ENCODE data around the gene KRT84. TPM values are rescaled to one million over a fixed set of nuclear protein-coding genes. Genes with fewer than 3 reads are reported as not detected.

KRT84 gene
- not detected in 2 replicates for total RNA-seq (2011; cell fraction: chromatin; rRNA removed; ENCODE audit: low replicate concordance)
- total RNA-seq (2011; cell fraction: nucleolus; rRNA removed): not detected in 2 replicates
- not detected in 2 replicates for total RNA-seq (2011; cell fraction: nucleoplasm; rRNA removed)
- not detected in 2 replicates for total RNA-seq (2014; rRNA removed)
- not detected in 2 replicates for total RNA-seq (2014; rRNA removed; fragmentation: Illumina TruSeq; extraction: Trizol)
- total RNA-seq (2015; rRNA removed; fragmentation: Illumina TruSeq; extraction: Trizol): not detected in 2 replicates
- not detected in 2 replicates for total RNA-seq (2021)
- not detected in 2 replicates for polyA plus RNA-seq (2011; rRNA removed)
- polyA plus RNA-seq (2011; cell fraction: cytosol; rRNA removed): not detected in 2 replicates
- polyA plus RNA-seq (2011; cell fraction: nucleus; rRNA removed): not detected in 2 replicates
- polyA plus RNA-seq (2012): not detected in 2 replicates
- polyA plus RNA-seq (2014; fragmentation: Illumina TruSeq; extraction: Trizol): not detected in 2 replicates
- not detected for polyA plus RNA-seq (2014; fragmentation: Nextera tagmentation; extraction: Ambion mirVana)
- polyA plus RNA-seq (2014; rRNA removed): not detected in 2 replicates
- polyA minus RNA-seq (2011; rRNA and poly(A)+ RNA removed): not detected in 2 replicates
- not detected in 2 replicates for polyA minus RNA-seq (2011; cell fraction: cytosol; rRNA and poly(A)+ RNA removed)
- not detected in 2 replicates for polyA minus RNA-seq (2011; cell fraction: nucleus; rRNA and poly(A)+ RNA removed)
- Bru-seq, nascent RNA: not detected
- BruChase-seq, experiment 1, labeled RNA remaining after a 2-hour chase: not detected
- BruChase-seq, experiment 2, labeled RNA remaining after a 6-hour chase: not detected
- long read RNA-seq, experiment 1: 0 reads
- long read RNA-seq, experiment 2: 0 reads
- long read RNA-seq, experiment 3: 0 reads

DNA sequence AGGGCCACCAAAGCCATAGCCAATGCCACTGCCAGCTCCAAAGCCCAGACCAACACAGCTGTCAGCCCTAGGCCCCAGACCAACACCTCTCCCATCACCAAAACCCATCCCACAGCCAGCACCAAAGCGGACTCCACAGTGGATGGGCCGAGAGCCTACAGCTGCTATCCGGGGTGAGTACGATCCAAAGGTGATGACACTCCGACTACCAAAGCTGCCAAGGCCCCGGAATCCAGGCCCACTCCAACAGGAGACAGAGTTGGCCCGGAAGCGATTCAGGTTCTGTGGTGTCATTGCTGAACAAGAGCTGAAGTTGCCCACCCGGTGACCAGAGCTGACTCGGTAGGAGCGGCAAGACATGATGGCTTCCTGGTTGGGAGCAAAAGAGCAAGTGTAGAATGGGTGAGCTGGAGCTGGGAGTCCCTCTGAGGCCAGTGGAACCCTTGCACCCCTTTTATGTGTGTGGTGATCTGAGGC lies at the start of gene KRT84:
TSS of gene KRT84 (minus strand) at position 427 of the 477 bp plus-strand sequence. CDS start at position 360, 67 bp downstream.
- Histone ChIP-seq H3K9me3 (replicated peaks; ENCODE audit: control insufficient read depth, insufficient read depth, low read depth, low read length) (no peaks in the 10 kb centered on the region), H2AFZ (ENCODE audit: low read depth, low read length) (no peak within 1 kb of the TSS), H3K27ac (ENCODE audit: extremely low read depth, low read depth, low read length) (no peak within 1 kb of the TSS), H3K4me1 (replicated peaks in 1 of 2; ENCODE audit: control insufficient read depth in 2 of 2, insufficient read depth in 2 of 2, low read length in 2 of 2) (peaks cover 0 to 3% of the 10 kb centered on the region in 2 experiments; a peak in 1 of 5 replicates), H4K20me1 (replicated peaks; ENCODE audit: control insufficient read depth, insufficient read depth, low read length) (no peaks in the 10 kb centered on the region), H3K9ac (ENCODE audit: insufficient read depth in 1 of 2, low read depth in 2 of 2, low read length in 2 of 2) (no peak within 1 kb of the TSS), H3K27me3 (ENCODE audit: control insufficient read depth in 2 of 2, insufficient read depth in 2 of 2, low read length in 2 of 2) (peaks cover 0 to 43% of the 10 kb centered on the region in 2 experiments; a peak in 4 of 5 replicates), H3K79me2 (ENCODE audit: control insufficient read depth, insufficient read depth, low read length) (no peaks in the 10 kb centered on the region), H3K36me3 (ENCODE audit: control insufficient read depth, insufficient read depth, low read length) (no peaks in the 10 kb centered on the region), H3K4me2 (ENCODE audit: insufficient read depth, low read length) (no peak within 1 kb of the TSS), H3K4me3 (no peak within 1 kb of the TSS), H3K9me1 (ENCODE audit: control insufficient read depth, insufficient read depth, low read length) (no peaks in the 10 kb centered on the region)
- WGBS (ENCODE audit: insufficient coverage, low coverage, missing lambda C conversion rate): 2% methylated on average over 11 of the region's 11 CpGs
- POLR2A ChIA-PET: interaction anchor here (0.7 to 0.9 kb wide), 4 partner anchors 11 to 342 kb away, joined by 3 to 4 read pairs (median 4); no protein-coding TSS in a partner anchor
- no TSS peak for BruUV-seq (replicated peaks)
- DNase-seq (ENCODE audit: extremely low read depth in 1 of 4, low spot score in 3 of 4) (no peak), FAIRE-seq (no peak), ATAC-seq (no peak)
- no peak for TF ChIP-seq YBX1 (IDR thresholded peaks at IDR 0.05)
- TF ChIP-seq THAP7 (CRISPR knock-in tag; IDR thresholded peaks at IDR 0.05): no peak
- TF ChIP-seq JUNB (CRISPR knock-in tag; conservative IDR thresholded peaks at IDR 0.05): no peak
- TF ChIP-seq MLLT1 (IDR thresholded peaks at IDR 0.05): no peak
- TF ChIP-seq TFAM (CRISPR knock-in tag; conservative IDR thresholded peaks at IDR 0.05): no peak
- TF ChIP-seq, protein P1, sequence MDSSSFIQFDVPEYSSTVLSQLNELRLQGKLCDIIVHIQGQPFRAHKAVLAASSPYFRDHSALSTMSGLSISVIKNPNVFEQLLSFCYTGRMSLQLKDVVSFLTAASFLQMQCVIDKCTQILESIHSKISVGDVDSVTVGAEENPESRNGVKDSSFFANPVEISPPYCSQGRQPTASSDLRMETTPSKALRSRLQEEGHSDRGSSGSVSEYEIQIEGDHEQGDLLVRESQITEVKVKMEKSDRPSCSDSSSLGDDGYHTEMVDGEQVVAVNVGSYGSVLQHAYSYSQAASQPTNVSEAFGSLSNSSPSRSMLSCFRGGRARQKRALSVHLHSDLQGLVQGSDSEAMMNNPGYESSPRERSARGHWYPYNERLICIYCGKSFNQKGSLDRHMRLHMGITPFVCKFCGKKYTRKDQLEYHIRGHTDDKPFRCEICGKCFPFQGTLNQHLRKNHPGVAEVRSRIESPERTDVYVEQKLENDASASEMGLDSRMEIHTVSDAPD (CRISPR knock-in tag; IDR thresholded peaks at IDR 0.05): no peak
- no peak for TF ChIP-seq MED1 (CRISPR knock-in tag; IDR thresholded peaks at IDR 0.05; ENCODE audit: borderline replicate concordance)
- intact Hi-C loops (cut with micrococcal nuclease): no loop called here
- in situ Hi-C loops (cut with MboI): no loop called here
- CTCF ChIA-PET (ENCODE audit: low intra/inter-chr PET ratio): no interaction called here
